ENCODE results near the gene MMEL1.

The MMEL1 gene

GRCh38 chr1:2594001-2594640, 38.7 kb downstream of the MMEL1 start:
- H3K9me3 ChIP-seq (ENCODE audit: control insufficient read depth, low read length), result peaks cover 3% of the 10 kb centered on the region
- H3K27ac ChIP-seq (ENCODE audit: low read depth, low read length, severe bottlenecking), result no peak overlapping the region
- no peak overlapping the region for H3K4me3 ChIP-seq (ENCODE audit: extremely low read depth, insufficient read depth, low read length, poor library complexity, severe bottlenecking)
- H3K4me1 ChIP-seq (ENCODE audit: control insufficient read depth, insufficient read depth, low read length, poor library complexity, severe bottlenecking), result no peaks in the 10 kb centered on the region
- WGBS, 2 experiments (ENCODE audit: insufficient coverage in 2 of 2), result 85 to 89% methylated on average over 15 to 20 of the region's 20 CpGs
- H3K36me3 ChIP-seq (ENCODE audit: control insufficient read depth, insufficient read depth, low read length), result peaks cover 4% of the 10 kb centered on the region

- H3K27ac ChIP-seq (ENCODE audit: low read depth, low read length, severe bottlenecking), result no peak overlapping the region
- peaks cover 4% of the 10 kb centered on the region for H3K36me3 ChIP-seq (ENCODE audit: control insufficient read depth, insufficient read depth, low read length)
- peaks cover 3% of the 10 kb centered on the region for H3K9me3 ChIP-seq (ENCODE audit: control insufficient read depth, low read length)
- WGBS, 2 experiments (ENCODE audit: insufficient coverage in 2 of 2), result 80 to 81% methylated on average over 17 to 26 of the region's 26 CpGs
- no peak overlapping the region for H3K4me3 ChIP-seq (ENCODE audit: extremely low read depth, insufficient read depth, low read length, poor library complexity, severe bottlenecking)
- H3K4me1 ChIP-seq (ENCODE audit: control insufficient read depth, insufficient read depth, low read length, poor library complexity, severe bottlenecking), result no peaks in the 10 kb centered on the region
Measured at GRCh38 chr1:2593251-2593878, 39.5 kb downstream of the MMEL1 start.

- H3K4me1 ChIP-seq (ENCODE audit: control insufficient read depth, insufficient read depth, low read length, poor library complexity, severe bottlenecking), result peaks cover 1% of the 10 kb centered on the region
- H3K9me3 ChIP-seq (ENCODE audit: control insufficient read depth, low read length), result peaks cover 3% of the 10 kb centered on the region
- peaks cover 4% of the 10 kb centered on the region for H3K36me3 ChIP-seq (ENCODE audit: control insufficient read depth, insufficient read depth, low read length)
- no peak overlapping the region for H3K27ac ChIP-seq (ENCODE audit: low read depth, low read length, severe bottlenecking)
- 77 to 87% methylated on average over 10 to 15 of the region's 15 CpGs for WGBS, 2 experiments (ENCODE audit: insufficient coverage in 2 of 2)
- no peak overlapping the region for H3K4me3 ChIP-seq (ENCODE audit: extremely low read depth, insufficient read depth, low read length, poor library complexity, severe bottlenecking)
Measured at GRCh38 chr1:2592672-2593071, 40.1 kb downstream of the MMEL1 start.

DNA sequence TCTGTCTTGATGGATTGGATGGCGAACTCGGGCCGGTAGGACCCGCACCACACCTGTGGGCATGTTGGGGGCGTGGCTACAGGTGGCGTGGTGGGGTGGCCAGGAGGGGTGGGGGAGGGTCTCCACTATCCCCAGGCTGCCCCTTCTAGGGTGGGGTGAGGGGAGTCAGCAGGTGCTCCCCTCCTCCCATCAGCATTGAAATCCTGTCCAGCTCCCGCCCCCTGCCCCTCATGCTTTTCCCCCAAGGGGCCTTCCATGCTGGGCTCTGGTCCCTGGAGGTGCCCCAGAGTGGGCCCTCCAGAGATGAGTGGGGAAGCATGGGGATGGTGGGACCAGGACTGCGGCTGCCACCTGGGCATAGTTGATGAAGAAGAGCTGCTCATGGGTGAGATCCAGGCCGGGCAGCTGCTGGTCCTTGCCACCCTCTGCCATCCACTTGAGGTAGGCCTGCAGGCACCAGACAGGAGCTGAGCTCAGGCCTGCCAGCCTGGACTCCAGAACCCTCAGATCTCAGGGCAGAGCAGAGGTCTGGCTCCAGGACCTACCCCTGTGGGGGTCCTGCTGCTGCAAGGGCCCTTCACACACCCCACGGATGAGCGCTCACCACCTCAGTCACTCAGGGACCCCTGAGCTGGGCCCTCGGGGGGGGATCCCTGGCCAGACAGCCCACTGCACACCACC, 41.1 kb downstream of the MMEL1 start:
- H3K4me3 ChIP-seq (ENCODE audit: extremely low read depth, insufficient read depth, low read length, poor library complexity, severe bottlenecking), result no peak overlapping the region
- WGBS, 2 experiments (ENCODE audit: insufficient coverage in 2 of 2), result 94 to 95% methylated on average over 4 to 6 of the region's 12 CpGs
- no peak overlapping the region for H3K27ac ChIP-seq (ENCODE audit: low read depth, low read length, severe bottlenecking)
- peaks cover 3% of the 10 kb centered on the region for H3K9me3 ChIP-seq (ENCODE audit: control insufficient read depth, low read length)
- peaks cover 4% of the 10 kb centered on the region for H3K36me3 ChIP-seq (ENCODE audit: control insufficient read depth, insufficient read depth, low read length)
- peaks cover 4% of the 10 kb centered on the region for H3K4me1 ChIP-seq (ENCODE audit: control insufficient read depth, insufficient read depth, low read length, poor library complexity, severe bottlenecking)

GRCh38 chr1:2591233-2591580, 41.6 kb downstream of the MMEL1 start:
- peaks cover 3% of the 10 kb centered on the region for H3K9me3 ChIP-seq (ENCODE audit: control insufficient read depth, low read length)
- H3K36me3 ChIP-seq (ENCODE audit: control insufficient read depth, insufficient read depth, low read length), result peaks cover 4% of the 10 kb centered on the region
- 94 to 97% methylated on average over 3 to 5 of the region's 5 CpGs for WGBS, 2 experiments (ENCODE audit: insufficient coverage in 2 of 2)
- no peak overlapping the region for H3K27ac ChIP-seq (ENCODE audit: low read depth, low read length, severe bottlenecking)
- H3K4me1 ChIP-seq (ENCODE audit: control insufficient read depth, insufficient read depth, low read length, poor library complexity, severe bottlenecking), result peaks cover 4% of the 10 kb centered on the region
- H3K4me3 ChIP-seq (ENCODE audit: extremely low read depth, insufficient read depth, low read length, poor library complexity, severe bottlenecking), result no peak overlapping the region

DNA sequence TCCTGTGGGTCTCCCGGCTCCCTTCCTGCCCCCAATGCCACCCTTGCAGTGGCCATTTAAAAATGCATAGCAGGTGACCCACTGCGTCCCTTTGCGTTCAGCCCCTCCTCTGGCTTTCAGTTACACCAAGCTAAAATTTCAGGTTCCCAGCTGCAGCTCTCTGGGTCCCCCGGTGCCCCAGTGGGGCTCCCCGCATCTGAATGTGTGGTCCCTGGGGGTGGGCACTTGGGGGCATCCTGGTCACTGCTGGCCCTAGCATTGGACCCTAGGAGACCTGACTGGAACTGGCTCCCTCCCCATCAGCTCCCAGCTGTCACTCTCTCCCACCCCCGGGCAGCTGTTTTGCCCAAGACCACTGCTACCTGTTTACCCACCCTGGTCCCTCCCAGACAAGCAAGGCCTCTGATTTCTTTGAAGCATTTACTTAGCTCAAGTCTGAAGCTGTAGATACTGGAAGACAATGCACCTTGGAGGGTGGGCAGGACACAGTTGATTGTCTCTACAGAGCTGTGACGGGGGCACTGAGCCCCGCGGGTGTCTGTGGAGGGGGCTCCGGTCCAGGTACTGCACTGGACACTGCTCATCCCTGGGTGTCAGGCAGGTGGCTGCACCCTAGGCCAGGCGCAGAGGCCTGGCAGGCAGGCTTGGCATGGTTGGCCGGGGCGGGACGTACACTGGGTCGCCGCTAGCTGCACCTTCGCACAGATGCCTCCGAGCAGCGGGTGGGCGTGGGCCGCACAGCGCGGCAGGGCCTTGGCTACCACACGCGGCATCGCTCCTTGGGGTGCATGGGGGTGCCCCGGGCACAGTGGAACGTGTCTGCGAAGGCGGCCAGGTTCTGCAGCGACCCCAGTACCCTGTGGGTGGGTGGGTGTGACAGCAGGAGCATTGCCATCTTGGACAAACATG, 42.3 kb downstream of the MMEL1 start:
- no peak overlapping the region for H3K27ac ChIP-seq (ENCODE audit: low read depth, low read length, severe bottlenecking)
- H3K36me3 ChIP-seq (ENCODE audit: control insufficient read depth, insufficient read depth, low read length), result peaks cover 4% of the 10 kb centered on the region
- H3K4me3 ChIP-seq (ENCODE audit: extremely low read depth, insufficient read depth, low read length, poor library complexity, severe bottlenecking), result no peak overlapping the region
- WGBS, 2 experiments (ENCODE audit: insufficient coverage in 2 of 2), result 94 to 97% methylated on average over 27 to 31 of the region's 31 CpGs
- peaks cover 3% of the 10 kb centered on the region for H3K9me3 ChIP-seq (ENCODE audit: control insufficient read depth, low read length)
- peaks cover 5% of the 10 kb centered on the region for H3K4me1 ChIP-seq (ENCODE audit: control insufficient read depth, insufficient read depth, low read length, poor library complexity, severe bottlenecking)

DNA sequence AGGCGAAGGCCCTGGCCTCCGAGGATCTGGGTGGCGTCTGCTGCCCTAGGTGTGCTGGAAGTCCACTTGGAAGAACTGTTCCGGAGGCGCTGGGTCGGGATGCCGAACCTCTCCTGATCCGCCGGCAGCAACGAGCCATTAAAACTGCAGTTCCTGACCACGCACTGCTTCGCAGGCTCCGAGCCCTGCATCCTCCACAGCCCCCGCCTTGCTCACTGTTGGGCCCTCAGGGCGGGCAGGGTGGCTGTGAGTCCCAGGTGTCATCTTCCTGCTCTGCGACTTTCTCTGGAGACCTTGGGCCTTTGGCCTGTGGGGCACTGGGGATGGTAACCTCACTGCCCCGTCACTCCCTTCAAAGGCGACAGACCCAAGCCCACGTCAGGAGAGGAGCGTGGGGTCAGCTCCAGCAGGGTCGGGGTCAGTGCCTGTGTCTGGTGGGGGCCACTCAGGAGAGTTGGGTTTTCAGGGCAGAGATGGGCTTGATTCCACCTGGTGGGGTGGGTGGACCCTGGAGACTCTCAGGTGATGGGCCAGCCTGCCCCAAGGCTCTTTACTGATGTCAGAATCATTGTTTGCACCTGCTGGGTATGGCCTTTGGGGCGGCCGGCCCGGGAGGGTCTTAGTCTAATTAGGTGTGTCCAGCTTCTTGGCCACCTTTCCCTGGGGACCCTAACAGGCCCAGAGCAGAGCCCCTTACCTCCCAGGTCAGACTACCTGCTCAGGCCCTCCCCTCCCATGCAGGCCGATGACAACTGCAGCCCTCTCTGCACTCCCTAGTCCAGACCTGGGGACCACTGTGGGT, 43.2 kb downstream of the MMEL1 start:
- H3K9me3 ChIP-seq (ENCODE audit: control insufficient read depth, low read length), result peaks cover 3% of the 10 kb centered on the region
- H3K27ac ChIP-seq (ENCODE audit: low read depth, low read length, severe bottlenecking), result no peak overlapping the region
- H3K4me3 ChIP-seq (ENCODE audit: extremely low read depth, insufficient read depth, low read length, poor library complexity, severe bottlenecking), result no peak overlapping the region
- 93 to 94% methylated on average over 24 to 25 of the region's 25 CpGs for WGBS, 2 experiments (ENCODE audit: insufficient coverage in 2 of 2)
- peaks cover 4% of the 10 kb centered on the region for H3K36me3 ChIP-seq (ENCODE audit: control insufficient read depth, insufficient read depth, low read length)
- H3K4me1 ChIP-seq (ENCODE audit: control insufficient read depth, insufficient read depth, low read length, poor library complexity, severe bottlenecking), result peaks cover 14% of the 10 kb centered on the region

DNA sequence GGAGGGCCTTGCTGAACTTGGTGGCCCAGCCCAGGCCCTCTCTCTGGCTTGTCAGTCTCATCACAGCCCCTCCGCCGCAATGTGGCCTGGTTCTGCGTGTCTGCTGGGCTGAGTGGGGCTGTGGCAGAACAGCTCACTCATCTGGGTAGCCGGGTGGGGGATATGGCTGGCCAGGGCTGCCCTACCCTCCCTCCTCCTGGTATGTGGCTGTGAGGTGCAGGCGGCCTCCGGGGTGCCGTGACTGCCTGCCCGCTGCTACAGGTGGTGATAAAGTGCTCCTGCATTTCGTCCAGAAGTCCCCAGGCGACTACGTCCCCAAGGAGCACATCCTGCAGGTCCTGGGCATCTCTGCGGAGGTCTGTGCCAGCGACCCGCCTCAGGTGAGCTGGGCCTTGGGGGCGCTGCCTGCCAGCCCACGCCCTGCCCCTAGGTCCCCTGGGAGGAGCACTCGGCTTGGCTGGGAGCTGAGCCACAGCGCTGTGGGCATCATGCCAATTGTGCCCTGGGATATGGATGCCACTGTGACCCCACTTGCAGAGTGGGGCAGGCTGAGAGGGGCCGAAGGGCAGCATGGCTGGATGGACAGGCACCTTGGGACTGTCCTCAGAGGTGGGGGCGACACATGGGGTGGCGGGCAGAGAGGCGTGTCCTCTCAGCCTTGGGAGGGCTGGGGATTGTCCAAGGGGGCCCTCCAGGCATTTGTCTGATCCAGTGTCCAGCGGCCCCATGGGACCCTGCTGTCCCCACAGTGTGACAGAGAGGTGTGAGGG, 44.0 kb downstream of the MMEL1 start:
- Histone ChIP-seq H3K4me3 (ENCODE audit: extremely low read depth, insufficient read depth, low read length, poor library complexity, severe bottlenecking) (no peak overlapping the region), H3K27ac (ENCODE audit: low read depth, low read length, severe bottlenecking) (no peak overlapping the region), H3K4me1 (ENCODE audit: control insufficient read depth, insufficient read depth, low read length, poor library complexity, severe bottlenecking) (peaks cover 14% of the 10 kb centered on the region), H3K9me3 (ENCODE audit: control insufficient read depth, low read length) (peaks cover 3% of the 10 kb centered on the region), H3K36me3 (ENCODE audit: control insufficient read depth, insufficient read depth, low read length) (peaks cover 4% of the 10 kb centered on the region)
- WGBS, 2 experiments (ENCODE audit: insufficient coverage in 2 of 2), result 91 to 93% methylated on average over 18 to 20 of the region's 23 CpGs

- peaks cover 4% of the 10 kb centered on the region for H3K36me3 ChIP-seq (ENCODE audit: control insufficient read depth, insufficient read depth, low read length)
- peaks cover 3% of the 10 kb centered on the region for H3K9me3 ChIP-seq (ENCODE audit: control insufficient read depth, low read length)
- WGBS, 2 experiments (ENCODE audit: insufficient coverage in 2 of 2), result 90 to 91% methylated on average over 16 to 19 of the region's 19 CpGs
- H3K4me1 ChIP-seq (ENCODE audit: control insufficient read depth, insufficient read depth, low read length, poor library complexity, severe bottlenecking), result peaks cover 14% of the 10 kb centered on the region
- no peak overlapping the region for H3K27ac ChIP-seq (ENCODE audit: low read depth, low read length, severe bottlenecking)
- H3K4me3 ChIP-seq (ENCODE audit: extremely low read depth, insufficient read depth, low read length, poor library complexity, severe bottlenecking), result peak overlapping the region; percentile 85
Measured at GRCh38 chr1:2587860-2588571, 44.8 kb downstream of the MMEL1 start.
